ENCODE data around the gene MAD1L1. TPM values are rescaled to one million over a fixed set of nuclear protein-coding genes. Genes with fewer than 3 reads are reported as not detected.
A peak's percentile ranks its signal among the peaks of the same experiment; 100 is the strongest.

Gene MAD1L1
- total RNA-seq, 1 donor from 2014 or later = 32.3 TPM

DNA sequence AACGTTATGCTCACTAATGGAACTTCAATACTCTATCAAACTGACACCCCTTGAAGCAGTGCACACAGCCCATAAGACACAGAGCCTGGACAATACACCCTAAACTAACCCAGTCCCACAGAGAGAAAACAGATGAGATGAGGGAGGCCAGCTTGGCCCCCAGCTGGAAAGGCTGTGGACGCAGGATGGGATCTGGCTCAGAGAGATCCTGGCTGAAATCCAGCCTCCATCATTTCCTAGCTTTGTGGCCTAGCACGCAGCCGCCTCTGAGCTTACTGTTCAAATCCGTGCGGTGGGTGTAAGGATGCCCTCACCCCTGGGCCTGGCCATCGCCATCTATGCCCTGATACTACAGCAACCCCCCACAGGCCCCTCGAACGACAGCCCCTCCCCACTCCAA, 48.8 kb upstream of the MAD1L1 start:
- Histone ChIP-seq H3K4me1 (ENCODE audit: insufficient read depth, low read length) (peaks cover 7% of the 10 kb centered on the region), H3K36me3 (ENCODE audit: insufficient read depth, low read length) (no peaks in the 10 kb centered on the region), H3K9me3 (ENCODE audit: insufficient read depth, low read depth, low read length) (no peaks in the 10 kb centered on the region), H3K27ac (ENCODE audit: low read depth, low read length) (no peak overlapping the region), H3K4me2 (ENCODE audit: low read length) (peak overlapping the region; percentile 1), H3K4me3 (ENCODE audit: insufficient read depth, low read depth, low read length) (no peak overlapping the region), H4K20me1 (ENCODE audit: insufficient read depth, low read length) (peaks cover 60% of the 10 kb centered on the region), H3K27me3 (ENCODE audit: insufficient read depth, low read length) (no peaks in the 10 kb centered on the region), H3K9ac (ENCODE audit: low read length) (no peak overlapping the region), H2AFZ (ENCODE audit: low read depth, low read length) (no peak overlapping the region), H3K79me2 (ENCODE audit: insufficient read depth, low read length) (peaks cover 27% of the 10 kb centered on the region)
- Mint-ChIP-seq H3K27ac (ENCODE audit: unreplicated experiment) (no peak overlapping the region), H3K36me3 (ENCODE audit: low read depth, unreplicated experiment) (peaks cover 3% of the 10 kb centered on the region), H3K4me1 (ENCODE audit: low read depth, unreplicated experiment) (peaks cover 10% of the 10 kb centered on the region), H3K27me3 (ENCODE audit: low read depth, unreplicated experiment) (no peaks in the 10 kb centered on the region), H3K9me3 (ENCODE audit: unreplicated experiment) (no peaks in the 10 kb centered on the region), H3K4me3 (ENCODE audit: unreplicated experiment) (no peak overlapping the region)
- TF ChIP-seq EZH2 (IDR thresholded peaks at IDR 0.05; ENCODE audit: insufficient read depth, low read length) (no peak), CTCF (IDR thresholded peaks at IDR 0.05; ENCODE audit: insufficient read depth, low read depth, low read length) (no peak)
- FAIRE-seq (no peak), DNase-seq (ENCODE audit: low read depth) (peak; percentile 45)

DNA sequence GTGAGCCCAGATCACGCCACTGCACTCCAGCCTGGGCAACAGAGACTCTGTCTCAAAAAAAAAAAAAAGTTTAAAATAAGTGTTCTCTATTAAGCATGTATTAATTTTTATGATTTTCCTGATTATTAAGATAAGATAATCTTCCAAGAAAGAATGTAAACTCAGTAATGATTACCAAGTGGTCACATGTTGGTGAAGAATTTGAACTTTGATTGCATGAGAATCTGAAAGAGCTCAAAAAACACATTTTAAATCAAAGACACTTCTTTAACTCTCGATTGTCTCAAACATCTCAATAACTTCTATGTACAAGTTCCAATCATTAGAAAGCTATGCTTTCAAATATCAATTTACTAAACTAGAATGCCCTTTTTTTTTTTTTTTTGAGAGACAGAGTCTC, 47.7 kb upstream of the MAD1L1 start:
- H3K36me3 ChIP-seq (ENCODE audit: insufficient read depth, low read length) = no peaks in the 10 kb centered on the region
- H3K79me2 ChIP-seq (ENCODE audit: insufficient read depth, low read length) = peaks cover 27% of the 10 kb centered on the region
- H3K27ac ChIP-seq (ENCODE audit: low read depth, low read length) = no peak overlapping the region
- H2AFZ ChIP-seq (ENCODE audit: low read depth, low read length) = no peak overlapping the region
- DNase-seq (ENCODE audit: low read depth) (no peak), FAIRE-seq (no peak)
- no peak overlapping the region for H3K4me3 ChIP-seq (ENCODE audit: insufficient read depth, low read depth, low read length)
- H3K4me2 ChIP-seq (ENCODE audit: low read length) = no peak overlapping the region
- H3K27me3 Mint-ChIP-seq (ENCODE audit: low read depth, unreplicated experiment) = no peaks in the 10 kb centered on the region
- peaks cover 7% of the 10 kb centered on the region for H3K4me1 ChIP-seq (ENCODE audit: insufficient read depth, low read length)
- no peak overlapping the region for H3K9ac ChIP-seq (ENCODE audit: low read length)
- TF ChIP-seq EZH2 (IDR thresholded peaks at IDR 0.05; ENCODE audit: insufficient read depth, low read length) (no peak), CTCF (IDR thresholded peaks at IDR 0.05; ENCODE audit: insufficient read depth, low read depth, low read length) (no peak)
- H3K36me3 Mint-ChIP-seq (ENCODE audit: low read depth, unreplicated experiment) = peaks cover 3% of the 10 kb centered on the region
- no peaks in the 10 kb centered on the region for H3K9me3 Mint-ChIP-seq (ENCODE audit: unreplicated experiment)
- no peak overlapping the region for H3K27ac Mint-ChIP-seq (ENCODE audit: unreplicated experiment)
- peaks cover 10% of the 10 kb centered on the region for H3K4me1 Mint-ChIP-seq (ENCODE audit: low read depth, unreplicated experiment)
- no peak overlapping the region for H3K4me3 Mint-ChIP-seq (ENCODE audit: unreplicated experiment)
- no peaks in the 10 kb centered on the region for H3K27me3 ChIP-seq (ENCODE audit: insufficient read depth, low read length)
- H4K20me1 ChIP-seq (ENCODE audit: insufficient read depth, low read length) = peaks cover 51% of the 10 kb centered on the region
- no peaks in the 10 kb centered on the region for H3K9me3 ChIP-seq (ENCODE audit: insufficient read depth, low read depth, low read length)

DNA sequence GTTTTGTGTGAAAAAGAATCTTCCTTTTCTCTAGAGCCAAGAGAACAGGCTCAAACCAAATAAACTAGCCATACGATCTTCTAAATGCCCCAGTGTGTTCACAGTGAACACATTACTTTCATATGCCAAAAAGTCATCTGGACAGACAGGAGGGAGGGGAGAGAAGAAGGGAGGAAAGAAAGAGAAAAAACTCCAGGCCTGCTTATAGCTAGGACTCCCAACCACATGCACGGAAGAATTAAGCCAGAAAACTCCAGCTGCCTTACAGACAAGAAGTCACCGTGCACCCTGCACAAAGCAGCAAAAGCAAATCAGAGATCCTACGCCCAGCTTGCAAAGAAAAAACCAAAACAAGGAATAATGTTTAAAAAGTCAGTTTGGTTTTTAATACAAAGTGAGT, 47.2 kb upstream of the MAD1L1 start:
- Mint-ChIP-seq H3K36me3 (ENCODE audit: low read depth, unreplicated experiment) (peaks cover 3% of the 10 kb centered on the region), H3K4me3 (ENCODE audit: unreplicated experiment) (no peak overlapping the region), H3K27me3 (ENCODE audit: low read depth, unreplicated experiment) (no peaks in the 10 kb centered on the region), H3K27ac (ENCODE audit: unreplicated experiment) (no peak overlapping the region), H3K4me1 (ENCODE audit: low read depth, unreplicated experiment) (peaks cover 10% of the 10 kb centered on the region), H3K9me3 (ENCODE audit: unreplicated experiment) (no peaks in the 10 kb centered on the region)
- Histone ChIP-seq H3K4me2 (ENCODE audit: low read length) (no peak overlapping the region), H3K36me3 (ENCODE audit: insufficient read depth, low read length) (no peaks in the 10 kb centered on the region), H3K27me3 (ENCODE audit: insufficient read depth, low read length) (no peaks in the 10 kb centered on the region), H3K4me1 (ENCODE audit: insufficient read depth, low read length) (peaks cover 7% of the 10 kb centered on the region), H3K4me3 (ENCODE audit: insufficient read depth, low read depth, low read length) (no peak overlapping the region), H3K27ac (ENCODE audit: low read depth, low read length) (no peak overlapping the region), H3K9ac (ENCODE audit: low read length) (no peak overlapping the region), H3K9me3 (ENCODE audit: insufficient read depth, low read depth, low read length) (no peaks in the 10 kb centered on the region), H3K79me2 (ENCODE audit: insufficient read depth, low read length) (peaks cover 27% of the 10 kb centered on the region), H4K20me1 (ENCODE audit: insufficient read depth, low read length) (peaks cover 50% of the 10 kb centered on the region), H2AFZ (ENCODE audit: low read depth, low read length) (no peak overlapping the region)
- no peak for DNase-seq (ENCODE audit: low read depth)
- TF ChIP-seq EZH2 (IDR thresholded peaks at IDR 0.05; ENCODE audit: insufficient read depth, low read length) = no peak
- TF ChIP-seq CTCF (IDR thresholded peaks at IDR 0.05; ENCODE audit: insufficient read depth, low read depth, low read length) = no peak
- FAIRE-seq = no peak
